ENCODE measurements around the gene BAZ1A.
"Not testable (repeated sequence)": the region's sequence is repeated elsewhere in the genome, so short reads cannot be mapped to it uniquely, and the experiment has no call there.

BAZ1A gene

GRCh38 chr14:34857689-34858449, 17.3 kb downstream of the BAZ1A start:
- in situ Hi-C loops (cut with MboI; ENCODE audit: low sequenced_read_pairs), result no loop called here

GRCh38 chr14:34853041-34853440, 22.1 kb downstream of the BAZ1A start:
- in situ Hi-C loops (cut with MboI; ENCODE audit: low sequenced_read_pairs), result no loop called here

GRCh38 chr14:34851395-34851794, 23.8 kb downstream of the BAZ1A start:
- in situ Hi-C loops (cut with MboI; ENCODE audit: low sequenced_read_pairs), result no loop called here

GRCh38 chr14:34845869-34846268, 29.3 kb downstream of the BAZ1A start:
- in situ Hi-C loops (cut with MboI; ENCODE audit: low sequenced_read_pairs), result no loop called here

- in situ Hi-C loops (cut with MboI; ENCODE audit: low sequenced_read_pairs), result no loop called here
Measured at GRCh38 chr14:34843011-34843554, 32.1 kb downstream of the BAZ1A start.

- in situ Hi-C loops (cut with MboI; ENCODE audit: low sequenced_read_pairs), result no loop called here
Measured at GRCh38 chr14:34837801-34838322, 37.3 kb downstream of the BAZ1A start.

- in situ Hi-C loops (cut with MboI; ENCODE audit: low sequenced_read_pairs), result no loop called here
Measured at GRCh38 chr14:34835312-34835711, 39.8 kb downstream of the BAZ1A start.

GRCh38 chr14:34833549-34834523, 41.3 kb downstream of the BAZ1A start:
- in situ Hi-C loops (cut with MboI; ENCODE audit: low sequenced_read_pairs), result no loop called here

GRCh38 chr14:34826661-34827060, 48.5 kb downstream of the BAZ1A start:
- in situ Hi-C loops (cut with MboI; ENCODE audit: low sequenced_read_pairs), result no loop called here

- in situ Hi-C loops (cut with MboI; ENCODE audit: low sequenced_read_pairs), result no loop called here
Measured at GRCh38 chr14:34824826-34825225, 50.3 kb downstream of the BAZ1A start.

- in situ Hi-C loops (cut with MboI; ENCODE audit: low sequenced_read_pairs), result no loop called here
Measured at GRCh38 chr14:34824256-34824655, 50.9 kb downstream of the BAZ1A start.

GRCh38 chr14:34817768-34818167, 57.4 kb downstream of the BAZ1A start:
- in situ Hi-C loops (cut with MboI; ENCODE audit: low sequenced_read_pairs), result no loop called here

- in situ Hi-C loops (cut with MboI; ENCODE audit: low sequenced_read_pairs), result no loop called here
Measured at GRCh38 chr14:34810028-34810427, 65.1 kb downstream of the BAZ1A start.

- in situ Hi-C loops (cut with MboI; ENCODE audit: low sequenced_read_pairs), result no loop called here
Measured at GRCh38 chr14:34806257-34806656, 68.9 kb downstream of the BAZ1A start.

- in situ Hi-C loops (cut with MboI; ENCODE audit: low sequenced_read_pairs), result no loop called here
Measured at GRCh38 chr14:34804933-34805332, 70.2 kb downstream of the BAZ1A start.

GRCh38 chr14:34798861-34799260, 76.3 kb downstream of the BAZ1A start:
- in situ Hi-C loops (cut with MboI; ENCODE audit: low sequenced_read_pairs), result not testable (repeated sequence)

GRCh38 chr14:34797747-34798583, 77.2 kb downstream of the BAZ1A start:
- in situ Hi-C loops (cut with MboI; ENCODE audit: low sequenced_read_pairs), result no loop called here

- in situ Hi-C loops (cut with MboI; ENCODE audit: low sequenced_read_pairs), result no loop called here
Measured at GRCh38 chr14:34796902-34797301, 78.3 kb downstream of the BAZ1A start.

GRCh38 chr14:34794941-34795340, 80.2 kb downstream of the BAZ1A start:
- in situ Hi-C loops (cut with MboI; ENCODE audit: low sequenced_read_pairs), result no loop called here

- in situ Hi-C loops (cut with MboI; ENCODE audit: low sequenced_read_pairs), result no loop called here
Measured at GRCh38 chr14:34794217-34794616, 80.9 kb downstream of the BAZ1A start.

All from hTERT RPE-1 (cell line).